H1 (cell line): ENCODE results near the gene GABRG3. TPM values are rescaled to one million over a fixed set of nuclear protein-coding genes. Genes with fewer than 3 reads are reported as not detected.

Experiments used
- CTCF ChIA-PET: fragments of 300-600 bp; sonication (Branson Sonifier 250); formaldehyde crosslinking; loops from one replicate; lab custom pipeline; 2021; ENCODE audit not compliant: partially characterized antibody; lab: Charles Lee
- POLR2A ChIA-PET: fragments of 300-600 bp; sonication (Branson Sonifier 250); formaldehyde crosslinking; loops from one replicate; lab custom pipeline; 2021; ENCODE audit warnings: inconsistent platforms; ENCODE audit not compliant: partially characterized antibody; lab: Charles Lee
- DNase-seq, 2 experiments: peaks; one replicate each; pipeline versions ENCODE4 v3.0.0 to v3.0.0-alpha.2; 2010 to 2022; ENCODE audit warnings: low spot score in 2 of 2, low read depth in 1 of 2, mixed read lengths in 1 of 2
- FAIRE-seq: peaks from 2 replicates; lab custom pipeline; 2011; peaks lifted over from hg19 to GRCh38; lab: Jason Lieb, UNC
- H2AFZ ChIP-seq: 2 replicates; pipeline ENCODE4 v1.8.1; 2012; ENCODE audit warnings: low read length, inconsistent platforms
- H2AK5ac ChIP-seq: 2 replicates; pipeline ENCODE4 v1.6.1; 2013; ENCODE audit warnings: low read depth, low read length
- H2BK120ac ChIP-seq: replicated peaks from 2 replicates; pipeline ENCODE3; 2013; ENCODE audit warnings: low read depth, low read length, inconsistent platforms
- H2BK12ac ChIP-seq: 2 replicates; pipeline ENCODE4 v1.6.1; 2013; ENCODE audit warnings: low read depth, low read length
- H2BK15ac ChIP-seq: 2 replicates; pipeline ENCODE4 v1.6.1; 2013; ENCODE audit warnings: low read length
- H2BK20ac ChIP-seq: 2 replicates; pipeline ENCODE4 v1.6.1; 2013; ENCODE audit warnings: low read length
- H2BK5ac ChIP-seq: 2 replicates; pipeline ENCODE4 v1.6.1; 2013; ENCODE audit warnings: low read depth, low read length
- H3K14ac ChIP-seq: 2 replicates; pipeline ENCODE4 v1.6.1; 2013; ENCODE audit warnings: inconsistent platforms; ENCODE audit not compliant: insufficient read length
- H3K18ac ChIP-seq: 2 replicates; pipeline ENCODE4 v1.6.1; 2013; ENCODE audit warnings: low read length; ENCODE audit errors: extremely low read depth
- H3K23ac ChIP-seq: 2 replicates; pipeline ENCODE4 v1.6.1; 2013; ENCODE audit warnings: inconsistent platforms; ENCODE audit not compliant: insufficient read length
- H3K23me2 ChIP-seq: 2 replicates; pipeline ENCODE4 v1.6.1; 2013; ENCODE audit warnings: low read depth, low read length
- H3K27ac ChIP-seq: 2 replicates; pipeline ENCODE4 v1.6.1; 2011; ENCODE audit warnings: low read depth, low read length, inconsistent platforms
- H3K27me3 ChIP-seq, 4 experiments: replicated peaks in 1 of 4; 1 replicate in 1 of 4; 2 replicates in 3 of 4; pipeline versions ENCODE4 v1.6.1 to v1.8.1; 2011 to 2013; ENCODE audit warnings: low read length in 3 of 4, mild to moderate bottlenecking in 3 of 4, inconsistent platforms in 2 of 4, mixed read lengths in 2 of 4, moderate library complexity in 1 of 4; ENCODE audit not compliant: control insufficient read depth in 3 of 4, insufficient read depth in 3 of 4; ENCODE audit errors: extremely low read depth in 1 of 4
- H3K36me3 ChIP-seq, 4 experiments: 2 replicates each; pipeline versions ENCODE4 v1.6.1 to v1.8.1; 2011 to 2013; ENCODE audit warnings: mild to moderate bottlenecking in 4 of 4, low read length in 3 of 4, moderate library complexity in 2 of 4, control low read depth in 1 of 4, inconsistent platforms in 1 of 4; ENCODE audit not compliant: insufficient read depth in 4 of 4, control insufficient read depth in 2 of 4
- H3K4ac ChIP-seq: replicated peaks from 2 replicates; pipeline ENCODE3; 2013; ENCODE audit warnings: low read length, low read depth, mixed read lengths, inconsistent platforms; ENCODE audit not compliant: insufficient read length
- H3K4me1 ChIP-seq, 4 experiments: replicated peaks in 1 of 4; 1 replicate in 1 of 4; 2 replicates in 3 of 4; pipeline versions ENCODE4 v1.6.1 to v1.8.1; 2011 to 2013; ENCODE audit warnings: low read length in 3 of 4, inconsistent platforms in 2 of 4, mixed read lengths in 1 of 4; ENCODE audit not compliant: insufficient read depth in 4 of 4, control insufficient read depth in 3 of 4
- H3K4me2 ChIP-seq, 2 experiments: 2 replicates each; pipeline versions ENCODE4 v1.6.1 to v1.8.1; 2011 to 2013; ENCODE audit warnings: low read depth in 2 of 2, low read length in 2 of 2, control low read depth in 1 of 2, inconsistent platforms in 1 of 2, mild to moderate bottlenecking in 1 of 2; ENCODE audit not compliant: insufficient read depth in 1 of 2
- H3K4me3 ChIP-seq, 4 experiments: fragments of 200-600, 300-600 bp in 1 of 4; sonication (generic), shearing (Covaris generic), sonication (Bioruptor Twin) in 1 of 4; 2 replicates each; pipeline versions ENCODE4 v1.5.1 to v1.8.1; 2011 to 2016; ENCODE audit warnings: low read length in 4 of 4, low read depth in 3 of 4, control low read depth in 2 of 4, inconsistent platforms in 2 of 4, mild to moderate bottlenecking in 2 of 4, mixed read lengths in 1 of 4, moderate library complexity in 1 of 4; ENCODE audit not compliant: insufficient read depth in 2 of 4; ENCODE audit errors: extremely low read depth in 1 of 4
- H3K56ac ChIP-seq: replicated peaks from 2 replicates; pipeline ENCODE3; 2013; ENCODE audit warnings: low read depth, mild to moderate bottlenecking, mixed read lengths, low read length, inconsistent platforms; ENCODE audit not compliant: insufficient read length
- H3K79me1 ChIP-seq: 2 replicates; pipeline ENCODE4 v1.6.1; 2013; ENCODE audit warnings: low read depth, low read length, control low read depth
- H3K79me2 ChIP-seq, 2 experiments: 2 replicates each; pipeline versions ENCODE4 v1.6.1 to v1.8.1; 2012 to 2013; ENCODE audit warnings: low read length in 2 of 2, mild to moderate bottlenecking in 2 of 2, inconsistent platforms in 1 of 2; ENCODE audit not compliant: insufficient read depth in 2 of 2, control insufficient read depth in 1 of 2
- H3K9ac ChIP-seq, 4 experiments: replicated peaks in 1 of 4; 1 replicate in 1 of 4; 2 replicates in 3 of 4; pipeline versions ENCODE4 v1.6.1 to v1.8.1; 2011 to 2013; ENCODE audit warnings: low read depth in 3 of 4, low read length in 3 of 4, control low read depth in 2 of 4, mild to moderate bottlenecking in 2 of 4, moderate library complexity in 2 of 4, inconsistent platforms in 1 of 4; ENCODE audit errors: extremely low read depth in 1 of 4
- H3K9me3 ChIP-seq, 2 experiments: 2 replicates each; pipeline versions ENCODE4 v1.6.1 to v1.8.1; 2012 to 2013; ENCODE audit warnings: mild to moderate bottlenecking in 2 of 2, moderate library complexity in 2 of 2, control low read depth in 1 of 2, inconsistent platforms in 1 of 2, low read depth in 1 of 2, low read length in 1 of 2, mixed read lengths in 1 of 2; ENCODE audit not compliant: insufficient read depth in 2 of 2
- H4K20me1 ChIP-seq, 2 experiments: replicated peaks in 1 of 2; 2 replicates each; pipeline versions ENCODE3 to v1.8.1; 2011 to 2013; ENCODE audit warnings: inconsistent platforms in 2 of 2, low read length in 2 of 2, mild to moderate bottlenecking in 1 of 2; ENCODE audit not compliant: insufficient read depth in 2 of 2, control insufficient read depth in 1 of 2
- H4K5ac ChIP-seq: 2 replicates; pipeline ENCODE4 v1.6.1; 2013; ENCODE audit warnings: low read length, low read depth, mixed read lengths, inconsistent platforms; ENCODE audit not compliant: insufficient read length
- H4K8ac ChIP-seq: 2 replicates; pipeline ENCODE4 v1.8.0; 2013; ENCODE audit warnings: mild to moderate bottlenecking, moderate library complexity, low read length, inconsistent platforms; ENCODE audit not compliant: insufficient read depth; ENCODE audit errors: extremely low read depth
- H4K91ac ChIP-seq: replicated peaks from 2 replicates; pipeline ENCODE3; 2013; ENCODE audit warnings: low read length, mixed read lengths, inconsistent platforms; ENCODE audit not compliant: insufficient read length
- BACH1 ChIP-seq: IDR thresholded peaks from 2 replicates; pipeline ENCODE4 v1.6.1; 2012; ENCODE audit warnings: low read length, improper control_type of control experiment
- FOSL1 ChIP-seq: IDR thresholded peaks from 2 replicates; pipeline ENCODE4 v1.6.1; 2011; ENCODE audit warnings: mild to moderate bottlenecking, low read depth, low read length, moderate library complexity; ENCODE audit not compliant: insufficient read depth
- JUN ChIP-seq: IDR thresholded peaks from 2 replicates; pipeline ENCODE4 v1.6.1; 2011; ENCODE audit warnings: low read depth, mild to moderate bottlenecking, improper control_type of control experiment, low read length
- KDM5A ChIP-seq: fragments of 200-600 bp; IDR thresholded peaks from 2 replicates; pipeline ENCODE4 v1.7.1; 2012; ENCODE audit warnings: mild to moderate bottlenecking, low read length, inconsistent platforms, mixed read lengths
- RAD21 ChIP-seq, 2 experiments: IDR thresholded peaks in 1 of 2; conservative IDR thresholded peaks in 1 of 2; 2 replicates each; pipeline ENCODE4 v1.6.1; 2011; ENCODE audit warnings: low read depth in 2 of 2, low read length in 2 of 2, improper control_type of control experiment in 1 of 2, inconsistent platforms in 1 of 2, mild to moderate bottlenecking in 1 of 2, moderate library complexity in 1 of 2
- RNF2 ChIP-seq: fragments of 200-900, 300-1000 bp; sonication (generic); IDR thresholded peaks from 2 replicates; pipeline ENCODE4 v1.7.1; 2016; ENCODE audit warnings: borderline replicate concordance, low read depth, mild to moderate bottlenecking, antibody characterized with exemption, low read length; ENCODE audit not compliant: poor library complexity, severe bottlenecking; ENCODE audit errors: missing control alignments
- TAF7 ChIP-seq: optimal IDR thresholded peaks from 2 replicates; pipeline ENCODE3; 2011; ENCODE audit warnings: low read depth, mild to moderate bottlenecking, inconsistent platforms, low read length, moderate library complexity, borderline replicate concordance
- TCF12 ChIP-seq: IDR thresholded peaks from 2 replicates; pipeline ENCODE4 v1.6.1; 2011; ENCODE audit warnings: low read depth, mild to moderate bottlenecking, low read length
- ZNF274 ChIP-seq: IDR thresholded peaks from 2 replicates; pipeline ENCODE4 v1.7.0; 2012; ENCODE audit warnings: low read length, borderline replicate concordance; ENCODE audit errors: extremely low read depth
- WGBS, 2 experiments: shearing (Covaris generic) in 1 of 2; methylation state at CpG; one replicate each; pipeline versions ENCODE4 v1.1.6 to v1.1.7; 2013 to 2015; ENCODE audit warnings: low lambda C conversion rate in 2 of 2, mixed read lengths in 2 of 2, inconsistent platforms in 1 of 2, low coverage in 1 of 2, missing lambda C conversion rate in 1 of 2; ENCODE audit not compliant: insufficient replicate concordance in 2 of 2, insufficient coverage in 1 of 2, insufficient read length in 1 of 2; ENCODE audit errors: extremely low coverage in 1 of 2, missing lambda C conversion rate in 1 of 2; 5-methylcytosine and 5-hydroxymethylcytosine counted together
- polyA plus RNA-seq, 7 experiments: library from polyadenylated mRNA; depleted of rRNA in 3 of 7; stranded (reverse) in 5 of 7; unstranded in 2 of 7; fragments of >200 nt in 5 of 7; fragments of 200-250 nt in 2 of 7; gene quantifications; 1 replicate in 5 of 7; 2 replicates in 1 of 7; 4 replicates in 1 of 7; pipeline versions ENCODE4 v1.2.1 to v1.2.3, GENCODE V29; 2011 to 2013; ENCODE audit warnings: missing spikeins in 2 of 7, mixed read lengths in 2 of 7
- total RNA-seq: library from RNA; stranded (reverse); fragmentation: NEBNext Ultra II Directional; extraction: Animal tissue kit (Norgen Biotek cat#: 25700); gene quantifications from 2 replicates; pipeline ENCODE4 v1.2.1, GENCODE V29; 2021

Gene GABRG3
- total and polyA plus RNA-seq, 2 of the 8 experiments (the other 6 are each of a cell fraction or from before 2014, with no cell fraction given) = 0.17 to 0.80 TPM

DNA sequence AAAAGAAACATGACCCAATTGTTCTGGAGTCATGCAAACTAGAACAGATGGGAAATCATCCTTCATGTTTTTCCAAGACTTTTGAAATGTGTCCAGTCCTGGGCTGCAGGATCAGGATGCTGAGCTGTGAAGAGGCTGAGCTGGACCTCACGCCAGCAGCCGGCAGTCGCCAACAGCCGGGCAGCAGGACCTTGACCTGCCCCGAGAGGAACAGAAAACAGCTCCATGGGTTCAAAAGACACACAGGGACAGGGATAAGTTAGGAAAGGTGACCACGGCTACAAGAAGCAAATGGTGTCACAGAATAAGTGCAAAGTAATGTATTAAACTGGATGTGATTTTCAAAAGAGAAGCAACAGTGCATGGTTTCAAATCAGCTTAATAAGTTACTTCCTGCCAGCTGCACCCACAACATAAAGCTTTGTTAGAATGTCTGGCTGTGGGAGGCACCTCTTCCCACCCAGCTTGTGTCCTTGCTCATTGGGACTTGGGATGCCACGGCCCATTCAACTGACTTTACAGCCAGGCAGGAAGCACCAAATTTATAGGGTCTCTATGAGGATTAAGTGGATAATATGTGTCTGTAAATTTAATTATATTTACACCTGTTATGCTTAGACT is 266.4 kb downstream of the GABRG3 start:
- H2BK12ac ChIP-seq = no peak overlapping the region
- no peak overlapping the region for H2BK5ac ChIP-seq
- H3K23ac ChIP-seq = no peak overlapping the region
- H3K4me1 ChIP-seq = no peaks in the 10 kb centered on the region
- POLR2A ChIA-PET = no interaction called here
- 87% methylated on average over 7 of the region's 7 CpGs; no CpG with 5 or more reads in 1 of the 2 experiments for WGBS, 2 experiments
- H3K79me2 ChIP-seq = no peaks in the 10 kb centered on the region
- H4K8ac ChIP-seq = no peak overlapping the region
- no peak overlapping the region for H3K4me3 ChIP-seq
- H2AK5ac ChIP-seq = no peak overlapping the region
- DNase-seq = no peak
- H3K27ac ChIP-seq = no peak overlapping the region
- no peak overlapping the region for H3K56ac ChIP-seq
- TF ChIP-seq BACH1 (no peak), RAD21 (IDR thresholded peaks at IDR 0.05 in 1 of 2, conservative IDR thresholded peaks at IDR 0.05 in 1 of 2; ENCODE audit: low read depth in 2 of 2, low read length in 2 of 2) (no peak), ZNF274 (no peak), JUN (no peak), TCF12 (no peak), RNF2 (no peak), FOSL1 (no peak), KDM5A (no peak), TAF7 (no peak)
- no peak overlapping the region for H3K4ac ChIP-seq
- H4K91ac ChIP-seq = no peak overlapping the region
- H2BK20ac ChIP-seq = no peak overlapping the region
- CTCF ChIA-PET = interaction anchor here (0.6 to 3.1 kb wide), 10 partner anchors 9 to 1018 kb away, joined by 3 to 14 read pairs (median 4); no protein-coding TSS in a partner anchor
- H4K20me1 ChIP-seq = no peaks in the 10 kb centered on the region
- H3K23me2 ChIP-seq = no peaks in the 10 kb centered on the region
- no peak overlapping the region for H3K9ac ChIP-seq
- no peak overlapping the region for H3K4me2 ChIP-seq
- H2AFZ ChIP-seq = no peak overlapping the region
- no peak overlapping the region for H3K18ac ChIP-seq
- H3K27me3 ChIP-seq = no peaks in the 10 kb centered on the region
- no peak overlapping the region for H2BK120ac ChIP-seq
- no peak overlapping the region for H4K5ac ChIP-seq
- no peaks in the 10 kb centered on the region for H3K36me3 ChIP-seq
- H3K14ac ChIP-seq = no peak overlapping the region
- no peaks in the 10 kb centered on the region for H3K9me3 ChIP-seq
- H3K79me1 ChIP-seq = no peaks in the 10 kb centered on the region
- FAIRE-seq = no peak
- H2BK15ac ChIP-seq = no peak overlapping the region
